Coronary artery (tissue), 2 donors: ENCODE data around the gene TRAPPC13.

Experiments used
- DNase-seq: peaks from one replicate; pipeline ENCODE4 v3.0.0-alpha.2; 2017; ENCODE audit warnings: low spot score
- H3K27ac ChIP-seq, 2 donors: fragments of 200-600 bp; sonication (generic); one replicate each; pipeline ENCODE4 v1.5.1; 2016 to 2019
- H3K4me3 ChIP-seq: fragments of 200-600 bp; sonication (generic); 2 replicates; pipeline ENCODE4 v1.5.1; 2016; ENCODE audit warnings: mild to moderate bottlenecking, moderate library complexity
- CTCF ChIP-seq: fragments of 200-600 bp; sonication (generic); IDR thresholded peaks from one replicate; pipeline ENCODE4 v1.5.1; 2019; ENCODE audit warnings: antibody characterized with exemption

The TRAPPC13 gene

GRCh38 chr5:65704621-65705239 is 79.9 kb downstream of the TRAPPC13 start:
- H3K4me3 ChIP-seq, result no peak overlapping the region
- TF ChIP-seq CTCF, result no peak

GRCh38 chr5:65707663-65708062 is 82.8 kb downstream of the TRAPPC13 start:
- DNase-seq, result no peak
- no peak overlapping the region for H3K27ac ChIP-seq
- no peak overlapping the region for H3K4me3 ChIP-seq
- no peak for TF ChIP-seq CTCF

More at GRCh38 chr5:65704621-65705239, 79.9 kb downstream of the TRAPPC13 start:
- H3K27ac ChIP-seq, result no peak overlapping the region
- DNase-seq, result no peak

- no peak for TF ChIP-seq CTCF
- DNase-seq, result no peak
- Histone ChIP-seq H3K4me3 (no peak overlapping the region), H3K27ac (no peak overlapping the region)
Observed at GRCh38 chr5:65708145-65708544, 83.3 kb downstream of the TRAPPC13 start.
